G401.6 (cell line): ENCODE data around the gene TAOK3.
"Not testable (repeated sequence)": the region's sequence is repeated elsewhere in the genome, so short reads cannot be mapped to it uniquely, and the experiment has no call there.

Experiments used
- FAIRE-seq: peaks from 2 replicates; lab custom pipeline; 2012; peaks lifted over from hg19 to GRCh38; lab: Jason Lieb, UNC

TAOK3 gene

DNA sequence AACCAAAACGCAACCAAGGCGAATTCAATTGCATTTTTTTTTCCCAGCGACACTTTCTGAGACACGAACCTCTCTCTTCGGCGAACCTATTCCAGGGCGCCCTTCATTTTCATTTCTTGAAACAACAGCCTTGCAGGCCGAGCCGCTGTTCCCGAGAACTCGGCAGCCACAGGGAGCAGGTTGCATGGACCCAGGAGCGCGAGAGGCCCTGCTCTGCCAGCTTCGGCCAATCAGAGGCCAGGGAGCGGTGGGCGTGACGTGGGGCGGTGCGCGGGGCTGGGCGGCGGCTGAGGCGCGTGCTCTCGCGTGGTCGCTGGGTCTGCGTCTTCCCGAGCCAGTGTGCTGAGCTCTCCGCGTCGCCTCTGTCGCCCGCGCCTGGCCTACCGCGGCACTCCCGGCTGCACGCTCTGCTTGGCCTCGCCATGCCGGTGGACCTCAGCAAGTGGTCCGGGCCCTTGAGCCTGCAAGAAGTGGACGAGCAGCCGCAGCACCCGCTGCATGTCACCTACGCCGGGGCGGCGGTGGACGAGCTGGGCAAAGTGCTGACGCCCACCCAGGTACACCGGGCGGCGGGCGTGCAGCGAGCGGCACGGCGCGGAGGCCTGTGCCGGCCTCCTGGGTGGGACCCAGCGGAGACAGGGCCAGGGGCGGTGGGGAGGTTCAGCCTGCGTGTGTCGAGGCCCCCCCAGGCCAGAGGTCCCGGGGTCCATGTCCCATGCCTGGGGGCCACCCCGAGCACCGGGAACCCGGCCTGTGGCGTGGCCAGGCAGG, 236.7 kb downstream of the TAOK3 start, which contains the start of gene PEBP1:
PEBP1 (plus strand) TSS at position 337 of the 771 bp plus-strand sequence; CDS start at position 423, 86 bp downstream.
- FAIRE-seq: peak; percentile 40

DNA sequence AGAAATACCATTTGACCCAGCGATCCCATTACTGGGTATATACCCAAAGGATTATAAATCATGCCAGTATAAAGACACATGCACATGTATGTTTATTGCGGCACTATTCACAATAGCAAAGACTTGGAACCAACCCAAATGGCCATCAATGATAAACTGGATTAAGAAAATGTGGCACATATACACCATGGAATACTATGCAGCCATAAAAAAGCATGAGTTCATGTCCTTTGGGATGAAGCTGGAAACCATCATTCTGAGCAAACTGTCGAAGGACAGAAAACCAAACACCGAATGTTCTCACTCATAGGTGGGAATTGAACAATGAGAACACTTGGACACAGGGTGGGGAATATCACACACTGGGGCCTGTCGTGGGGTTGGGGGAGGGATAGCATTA, 243.3 kb downstream of the TAOK3 start:
- not testable (repeated sequence) for FAIRE-seq

DNA sequence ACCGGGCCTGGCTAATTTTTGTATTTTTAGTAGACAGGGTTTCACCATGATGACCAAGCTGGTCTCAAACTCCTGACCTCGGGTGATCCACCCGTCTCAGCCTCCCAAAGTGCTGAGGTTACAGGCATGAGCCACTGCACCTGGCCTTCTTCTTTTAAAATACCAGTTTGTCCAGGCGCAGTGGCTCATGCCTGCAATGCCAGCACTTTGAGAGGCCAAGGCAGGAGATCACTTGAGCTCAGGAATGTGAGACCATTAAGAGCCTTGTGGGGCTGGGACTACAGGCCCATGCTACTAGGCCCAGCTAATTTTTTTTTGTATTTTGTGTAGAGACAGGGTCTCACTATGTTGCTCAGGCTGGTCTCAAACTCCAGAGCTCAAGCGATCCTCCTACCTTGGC, 244.8 kb downstream of the TAOK3 start:
- no peak for FAIRE-seq

DNA sequence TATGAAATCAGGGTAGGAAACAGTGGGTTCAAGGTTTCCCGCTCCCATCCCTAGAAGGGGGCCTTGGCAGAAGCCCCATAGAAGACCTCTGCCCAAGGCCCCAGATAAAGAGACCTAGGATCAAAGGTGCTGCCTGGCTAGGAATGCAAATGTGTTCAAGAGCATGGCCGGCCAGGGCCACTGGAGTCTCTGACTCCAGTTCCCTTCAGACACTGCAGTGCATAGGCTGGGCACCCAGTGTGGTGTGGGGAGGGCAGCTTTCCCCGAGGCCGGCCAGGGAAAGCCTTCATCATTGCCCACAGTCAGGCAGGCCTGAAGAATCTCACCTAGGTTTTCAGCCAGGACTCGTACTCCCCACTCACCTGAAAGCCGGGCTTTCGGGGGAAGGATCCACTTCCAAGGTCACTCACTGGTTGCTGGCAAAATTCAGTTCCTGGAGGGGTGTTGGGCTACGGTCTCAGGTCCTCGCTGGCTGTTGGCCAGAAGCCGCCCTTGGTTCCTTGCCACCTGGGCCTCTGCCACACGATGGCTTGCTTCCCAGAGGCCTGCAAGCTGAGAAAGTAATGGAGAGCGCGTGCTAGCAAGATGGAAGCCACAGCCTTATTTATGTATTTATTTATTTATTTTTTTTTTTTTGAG, 246.5 kb downstream of the TAOK3 start:
- FAIRE-seq: no peak

DNA sequence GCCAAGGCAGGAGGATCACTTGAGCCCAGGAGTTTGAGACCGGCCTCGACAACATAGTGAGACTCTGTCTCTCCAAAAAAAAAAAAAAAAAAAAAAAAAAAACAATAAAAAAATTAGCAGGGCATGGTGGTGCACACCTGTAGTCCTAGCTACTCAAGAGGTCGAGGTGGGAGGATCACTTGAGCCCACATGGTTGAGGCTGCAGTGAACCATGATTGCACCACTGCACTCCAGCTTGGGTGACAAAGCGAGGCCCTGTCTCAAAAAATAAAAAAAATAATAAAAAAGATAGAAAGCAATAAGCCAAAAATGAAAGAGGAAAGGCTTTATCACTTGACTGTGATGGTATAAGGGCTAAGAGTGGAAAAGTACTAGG, 247.0 kb downstream of the TAOK3 start:
- no peak for FAIRE-seq

DNA sequence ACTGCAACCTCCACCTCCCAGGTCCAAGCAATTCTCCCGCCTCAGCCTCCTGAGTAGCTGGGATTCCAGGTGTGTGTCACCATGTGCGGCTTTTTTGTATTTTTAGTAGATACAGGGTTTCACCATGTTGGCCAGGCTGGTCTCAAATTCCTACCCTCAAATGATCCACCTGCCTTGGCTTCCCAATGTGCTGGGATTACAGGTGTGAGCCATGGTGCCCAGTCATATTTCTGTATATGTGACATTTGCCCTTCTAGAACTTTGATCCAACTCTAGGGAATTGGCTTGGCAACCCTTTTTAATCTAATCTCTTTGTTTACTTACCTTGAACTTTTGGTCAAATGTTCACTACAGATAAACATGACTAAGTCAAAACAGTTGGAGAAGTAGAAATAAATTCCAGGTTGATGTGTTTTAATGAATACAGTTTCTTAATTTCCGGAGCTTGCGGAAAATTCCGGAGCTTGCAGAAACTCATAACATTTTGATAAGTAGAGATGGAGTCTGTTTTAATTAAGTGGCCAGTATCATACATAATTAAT, 248.3 kb downstream of the TAOK3 start:
- FAIRE-seq: no peak

DNA sequence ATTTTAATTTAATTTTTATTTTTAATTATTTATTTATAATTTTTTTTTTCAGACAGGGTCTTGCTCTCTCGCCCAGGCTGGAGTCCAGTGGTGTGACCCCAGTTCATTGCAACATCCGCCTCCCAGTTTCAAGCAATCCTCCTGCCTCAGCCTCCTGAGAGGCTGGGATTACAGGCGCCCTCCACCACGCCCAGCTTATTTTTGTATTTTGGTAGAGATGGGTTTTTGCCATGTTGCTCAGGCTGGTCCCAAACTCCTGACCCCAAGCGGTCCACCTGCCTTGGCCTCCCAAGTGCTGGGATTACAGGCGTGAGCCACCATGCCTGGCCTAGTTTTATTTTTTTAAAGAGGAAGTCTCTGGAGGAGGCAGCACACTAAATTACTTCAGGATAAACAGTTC, 250.4 kb downstream of the TAOK3 start:
- no peak for FAIRE-seq

DNA sequence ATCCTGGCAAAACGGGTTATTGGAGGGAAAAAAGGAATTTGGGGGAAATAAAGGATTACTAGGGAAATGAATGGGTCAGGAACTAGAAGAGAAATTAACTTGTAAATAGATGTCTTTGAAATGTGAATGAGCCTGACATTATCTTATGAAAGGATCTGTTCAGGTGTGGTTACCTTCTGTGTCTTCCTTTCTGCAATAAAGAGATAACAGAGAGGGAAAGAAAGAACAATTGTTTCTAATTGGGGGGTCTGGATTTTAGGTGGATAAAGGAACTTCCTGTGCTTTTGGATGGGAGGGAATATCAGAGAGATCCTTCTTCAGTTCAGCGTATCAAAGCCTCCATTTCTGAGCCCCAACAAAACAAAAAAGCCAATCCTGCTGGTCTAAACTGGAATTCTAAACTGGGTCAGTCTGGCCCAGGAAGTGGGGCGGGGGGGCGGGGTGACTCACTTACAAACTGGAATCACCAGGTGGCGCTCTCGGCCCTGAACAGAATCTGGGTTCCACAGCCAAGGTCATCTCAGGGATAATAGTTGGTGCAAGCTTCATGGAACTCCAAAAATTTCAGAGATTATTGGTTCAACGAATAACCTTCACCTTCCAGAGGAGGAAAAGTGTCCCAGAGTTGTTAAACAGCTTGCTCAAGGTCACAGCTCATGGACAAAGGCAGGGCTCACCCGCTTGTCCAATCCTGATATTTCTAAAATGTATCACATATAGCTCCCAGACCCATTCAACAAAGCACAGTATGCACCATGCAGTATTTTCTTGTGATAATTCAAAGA, 251.9 kb downstream of the TAOK3 start:
- FAIRE-seq: no peak

DNA sequence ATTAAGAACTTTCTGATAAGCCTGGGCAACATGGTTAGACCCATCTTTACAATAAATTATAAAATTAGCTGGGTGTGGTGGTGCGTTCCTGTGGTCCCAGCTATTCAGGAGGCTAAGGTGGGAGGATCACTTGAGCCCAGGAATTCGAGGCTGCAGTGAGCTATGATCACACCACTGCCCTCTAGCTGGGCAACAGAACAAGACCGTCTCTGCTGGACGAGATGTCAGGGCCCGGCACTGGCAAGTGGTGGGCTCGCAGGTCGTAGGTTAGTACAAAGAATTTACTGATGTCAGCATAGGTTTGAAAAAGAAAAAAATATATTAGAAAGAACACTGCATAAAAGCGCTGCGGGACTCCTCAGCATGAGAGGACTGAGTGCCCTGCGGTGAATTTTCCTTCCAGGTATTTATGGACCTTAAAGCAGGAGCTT, 253.2 kb downstream of the TAOK3 start:
- no peak for FAIRE-seq

DNA sequence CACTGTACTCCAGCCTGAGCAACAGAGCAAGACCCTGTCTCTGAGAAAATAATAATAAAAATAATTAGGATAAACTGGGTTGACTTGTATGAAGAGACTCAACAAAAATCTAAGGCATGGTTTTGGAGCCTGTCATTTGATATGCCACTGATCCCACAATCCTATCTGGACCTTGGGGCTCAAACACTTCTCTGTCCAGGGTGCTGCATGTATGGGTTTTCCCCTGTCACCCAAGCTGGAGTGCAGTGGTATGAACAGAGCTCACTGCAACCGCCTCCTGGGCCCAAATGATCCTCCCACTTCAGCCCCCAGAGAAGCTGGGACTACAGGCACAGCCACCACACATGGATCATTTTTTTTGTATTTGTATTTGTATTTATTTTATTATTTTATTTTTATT, 263.6 kb downstream of the TAOK3 start:
- no peak for FAIRE-seq

DNA sequence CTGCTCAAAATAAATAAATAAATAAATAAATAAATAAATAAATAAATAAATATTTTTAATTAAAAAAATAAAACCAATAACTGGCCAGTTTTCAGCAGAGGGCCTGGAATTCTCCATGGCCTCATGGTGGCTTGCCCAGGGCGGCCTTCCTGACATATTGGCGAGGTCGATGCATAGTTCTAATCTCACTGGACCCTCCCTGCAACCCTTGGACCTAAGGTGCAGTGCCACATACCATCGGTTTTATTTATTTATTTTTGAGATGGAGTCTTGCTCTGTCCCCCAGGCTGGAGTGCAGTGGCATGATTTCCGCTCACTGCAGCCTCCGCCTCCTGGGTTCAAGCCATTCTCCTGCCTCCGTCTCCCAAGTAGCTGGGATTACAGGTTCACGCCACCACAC, 265.0 kb downstream of the TAOK3 start:
- FAIRE-seq: no peak

DNA sequence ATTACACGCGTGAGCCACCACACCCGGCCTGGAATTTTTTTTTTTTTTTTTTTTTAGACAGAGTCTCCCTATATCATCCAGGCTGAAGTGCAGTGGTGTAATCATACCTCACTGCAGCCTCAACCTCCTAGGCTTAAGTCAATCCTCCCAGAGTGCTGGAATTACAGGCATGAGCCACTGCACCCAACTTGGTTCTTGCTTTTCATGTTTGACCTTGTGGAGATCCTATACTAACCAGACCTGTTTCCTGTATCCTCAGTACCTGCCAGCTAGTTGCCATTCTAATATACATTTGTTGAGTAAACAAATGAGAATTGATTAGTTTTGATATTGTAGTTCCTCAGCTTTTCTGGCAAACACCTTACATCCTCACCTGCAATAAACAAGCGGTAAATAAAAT, 265.7 kb downstream of the TAOK3 start:
- FAIRE-seq: no peak

DNA sequence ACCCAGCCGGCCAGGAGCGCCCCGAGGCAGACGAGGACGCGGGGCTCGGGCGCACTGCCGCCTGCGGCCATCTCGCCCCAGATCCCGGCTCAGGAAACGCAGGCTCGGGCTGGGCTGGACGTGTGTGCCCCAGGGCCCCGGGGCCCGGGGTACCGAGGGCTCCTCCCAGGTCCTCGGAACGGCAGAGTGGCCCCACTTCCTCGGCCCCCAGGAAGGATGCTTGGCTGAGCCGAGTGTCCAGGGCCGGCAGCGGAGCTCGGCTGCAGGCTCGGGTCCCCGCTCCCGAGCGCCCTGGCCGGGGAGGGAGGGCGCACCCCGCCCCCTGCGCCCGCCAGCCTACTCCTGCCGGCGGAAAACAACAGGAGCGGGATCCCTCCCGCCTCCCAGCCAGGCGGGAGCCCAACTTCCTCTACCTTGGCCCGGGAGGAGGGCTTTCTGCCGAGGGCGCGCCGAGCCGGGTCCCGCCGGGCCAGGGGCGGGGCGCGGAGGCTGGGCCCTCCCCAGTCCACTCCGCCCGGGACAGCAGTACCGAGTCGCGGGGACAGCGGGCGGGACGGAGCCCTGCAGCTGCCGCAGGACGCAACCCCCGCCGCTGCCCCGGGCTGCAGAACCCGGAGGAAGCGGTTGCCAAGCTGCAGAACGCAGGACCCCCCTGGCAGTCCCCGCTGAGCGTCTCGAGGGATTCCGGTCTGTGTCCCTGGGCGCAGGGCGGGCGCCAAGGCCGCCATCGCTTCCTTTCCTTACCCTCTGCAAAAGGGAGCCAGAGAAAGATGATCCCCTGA, 268.9 kb downstream of the TAOK3 start, which contains the start of gene VSIG10:
VSIG10 (minus strand) TSS at position 411 of the 782 bp plus-strand sequence; CDS start at position 71, 340 bp downstream.
- FAIRE-seq: no peak

DNA sequence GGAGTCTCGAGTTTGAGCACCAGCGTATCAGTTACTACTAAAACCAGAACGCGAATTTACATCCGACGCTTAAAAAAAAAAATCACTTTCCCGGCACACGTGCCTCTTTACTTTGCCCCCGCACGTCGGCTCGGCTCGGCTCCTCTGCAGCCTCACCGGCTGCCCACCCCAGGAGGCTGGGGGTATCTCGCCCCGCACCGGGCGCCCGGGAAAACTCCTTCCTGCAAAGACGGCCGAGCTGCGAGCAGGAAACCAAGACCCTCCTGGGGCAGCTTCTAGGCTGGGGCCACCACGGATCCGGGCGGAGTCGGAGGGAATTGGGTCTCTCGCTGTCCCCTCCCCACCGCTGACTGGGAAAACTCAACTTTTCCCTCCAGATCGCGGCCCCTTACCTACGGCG, 269.5 kb downstream of the TAOK3 start:
- FAIRE-seq: no peak

DNA sequence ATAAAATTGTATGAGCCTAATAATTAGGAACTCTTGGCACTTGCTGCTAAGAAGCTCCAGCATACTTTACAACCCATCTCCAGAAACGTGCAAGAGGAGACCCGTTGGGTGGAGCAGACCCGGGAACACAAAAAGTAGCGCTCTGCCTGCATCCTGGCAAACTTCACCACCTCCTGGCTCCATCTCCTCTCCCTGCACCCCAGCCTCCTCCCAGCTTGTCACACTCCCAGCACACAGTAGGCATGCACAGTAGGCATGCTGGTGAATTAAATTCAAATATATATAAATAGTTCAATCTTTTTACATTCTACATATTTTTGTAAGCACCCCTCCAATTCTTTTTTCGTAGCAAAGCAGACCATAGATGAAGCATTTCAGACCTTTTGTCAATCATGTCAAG, 270.1 kb downstream of the TAOK3 start:
- no peak for FAIRE-seq

DNA sequence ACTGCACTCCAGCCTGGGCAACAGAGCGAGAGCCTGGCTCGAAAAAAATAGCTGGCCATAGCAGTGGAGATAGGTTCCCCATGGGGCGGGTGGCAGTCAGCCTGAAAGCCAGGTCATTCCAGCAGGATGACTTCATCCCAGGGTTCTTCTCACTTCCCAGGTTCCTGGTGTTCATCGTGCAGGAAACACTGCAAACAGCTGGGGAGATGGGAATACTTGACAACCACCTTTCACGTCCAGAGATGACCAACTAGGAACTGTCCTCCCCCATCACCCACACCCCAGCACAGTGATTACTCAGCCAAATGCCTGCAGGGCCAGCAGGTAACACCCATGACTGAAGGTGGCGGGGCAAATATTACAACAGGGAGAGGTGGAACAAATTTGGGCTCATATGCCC, 270.6 kb downstream of the TAOK3 start:
- no peak for FAIRE-seq

DNA sequence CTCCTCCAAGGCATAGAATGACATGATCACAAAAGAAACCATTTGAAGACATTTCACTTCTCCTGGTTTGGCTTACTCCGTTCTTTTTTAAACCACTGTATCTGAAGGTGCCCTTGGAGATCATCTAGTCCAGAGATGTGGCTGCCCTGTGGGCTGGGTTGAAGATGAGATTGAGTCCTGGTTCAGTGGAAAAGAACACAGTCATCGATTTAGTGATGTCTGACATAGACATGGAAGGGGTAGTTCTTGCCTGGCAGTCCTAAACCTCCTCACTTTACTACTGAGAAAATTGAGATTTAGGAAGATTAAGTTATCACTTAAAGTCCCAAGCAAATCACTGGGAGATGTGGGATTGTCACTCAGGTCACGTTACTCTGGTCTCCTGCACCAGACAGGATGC, 271.7 kb downstream of the TAOK3 start:
- FAIRE-seq: no peak
